GM12878 (cell line): ENCODE measurements around the gene LIN28B. TPM values are rescaled to one million over a fixed set of nuclear protein-coding genes. Genes with fewer than 3 reads are reported as not detected.
A peak's percentile ranks its signal among the peaks of the same experiment; 100 is the strongest.
"Not testable (repeated sequence)": the region's sequence is repeated elsewhere in the genome, so short reads cannot be mapped to it uniquely, and the experiment has no call there.

Source experiments
- ATAC-seq: fragments of 200-7000 bp; cut with Tn5 transposase; 3 replicates; pipeline ENCODE4 v1.9.1; 2020; ENCODE audit warnings: mild to moderate bottlenecking, moderate library complexity
- BruUV-seq: library from RNA; stranded (reverse); fragments of 400-500 nt; replicated peaks from 2 replicates; lab custom pipeline; 2021; lab: Mats Ljungman, UMichigan
- CTCF ChIA-PET: fragments of 300-600 bp; sonication (Branson Sonifier 250); formaldehyde crosslinking; extraction: SDS; loops from one replicate; lab custom pipeline; 2021; ENCODE audit warnings: inconsistent platforms; lab: Yijun Ruan, JAX
- POLR2A ChIA-PET: fragments of 350-600 bp; formaldehyde crosslinking; extraction: SDS; loops from one replicate; lab custom pipeline; 2021; ENCODE audit warnings: inconsistent platforms; lab: Charles Lee
- RAD21 ChIA-PET: fragments of 300-600 bp; sonication (Branson Sonifier 250); formaldehyde crosslinking; loops from one replicate; lab custom pipeline; 2023; ENCODE audit warnings: antibody characterized with exemption; ENCODE audit not compliant: unreplicated experiment; lab: Charles Lee
- SMC1A ChIA-PET: fragments of 300-600 bp; sonication (Branson Sonifier 250); formaldehyde crosslinking; loops from one replicate; lab custom pipeline; 2023; ENCODE audit not compliant: unreplicated experiment, uncharacterized antibody; lab: Charles Lee
- DNase-seq: peaks from one replicate; pipeline ENCODE4 v3.0.0-alpha.2; 2011; ENCODE audit warnings: low read depth, low spot score
- FAIRE-seq: peaks from 3 replicates; lab custom pipeline; 2011; peaks lifted over from hg19 to GRCh38; lab: Jason Lieb, UNC
- H2AFZ ChIP-seq: 2 replicates; pipeline ENCODE4 v1.6.0; 2011; ENCODE audit warnings: low read depth, low read length, control low read depth; ENCODE audit not compliant: control insufficient read depth
- H3K27ac ChIP-seq: 2 replicates; pipeline ENCODE4 v1.5.1; 2011; ENCODE audit warnings: control low read depth; ENCODE audit not compliant: control insufficient read depth, insufficient read depth
- H3K27me3 ChIP-seq, 2 experiments: replicated peaks in 1 of 2; 2 replicates each; pipeline versions ENCODE4 v1.6.0 to v1.6.1; 2011; ENCODE audit warnings: low read length in 1 of 2; ENCODE audit not compliant: control insufficient read depth in 2 of 2, insufficient read depth in 2 of 2
- H3K36me3 ChIP-seq, 2 experiments: 2 replicates each; pipeline ENCODE4 v1.5.1; 2011; ENCODE audit warnings: low read length in 1 of 2; ENCODE audit not compliant: control insufficient read depth in 2 of 2, insufficient read depth in 2 of 2
- H3K4me1 ChIP-seq: 2 replicates; pipeline ENCODE4 v1.6.1; 2011; ENCODE audit warnings: mild to moderate bottlenecking, low read length, moderate library complexity, mixed read lengths; ENCODE audit not compliant: control insufficient read depth, insufficient read depth
- H3K4me2 ChIP-seq: 2 replicates; pipeline ENCODE4 v1.6.0; 2011; ENCODE audit warnings: control low read depth; ENCODE audit not compliant: control insufficient read depth, insufficient read depth
- H3K4me3 ChIP-seq: fragments of 200-600 bp; sonication (generic); 2 replicates; pipeline ENCODE4 v1.5.1; 2016
- H3K79me2 ChIP-seq: 2 replicates; pipeline ENCODE4 v1.6.0; 2011; ENCODE audit warnings: low read length; ENCODE audit not compliant: control insufficient read depth, insufficient read depth
- H3K9ac ChIP-seq: 2 replicates; pipeline ENCODE4 v1.8.0; 2011; ENCODE audit warnings: low read length, control low read depth, mixed read lengths; ENCODE audit not compliant: control insufficient read depth, insufficient read depth
- H3K9me3 ChIP-seq: replicated peaks from 3 replicates; pipeline ENCODE4 v1.5.1; 2011; ENCODE audit warnings: mild to moderate bottlenecking, low read length; ENCODE audit not compliant: control insufficient read depth, insufficient read depth
- H4K20me1 ChIP-seq: 2 replicates; pipeline ENCODE4 v1.6.0; 2011; ENCODE audit not compliant: control insufficient read depth, insufficient read depth
- CTCF ChIP-seq, 3 experiments: IDR thresholded peaks in 2 of 3; conservative IDR thresholded peaks in 1 of 3; 2 replicates each; pipeline ENCODE4 v1.5.1; 2011; ENCODE audit warnings: low read depth in 3 of 3, low read length in 3 of 3, mild to moderate bottlenecking in 3 of 3, control low read depth in 2 of 3, moderate library complexity in 2 of 3, inconsistent platforms in 1 of 3, mixed read lengths in 1 of 3; ENCODE audit not compliant: control insufficient read depth in 2 of 3, insufficient read depth in 1 of 3; ENCODE audit errors: extremely low read depth in 1 of 3
- RAD21 ChIP-seq: IDR thresholded peaks from 2 replicates; pipeline ENCODE4 v1.6.1; 2011; ENCODE audit warnings: mild to moderate bottlenecking, low read depth, low read length, moderate library complexity; ENCODE audit not compliant: insufficient read depth
- SMC3 ChIP-seq: IDR thresholded peaks from 2 replicates; pipeline ENCODE4 v1.6.1; 2011; ENCODE audit warnings: low read length, improper control_type of control experiment, borderline replicate concordance
- ZNF207 ChIP-seq: fragments of 450-650 bp; IDR thresholded peaks from 2 replicates; pipeline ENCODE4 v1.6.1; 2014; ENCODE audit warnings: antibody characterized with exemption, mild to moderate bottlenecking, borderline replicate concordance
- WGBS: methylation state at CpG from one replicate; pipeline ENCODE4 v1.1.6; 2016; ENCODE audit warnings: low lambda C conversion rate; ENCODE audit not compliant: insufficient replicate concordance, insufficient coverage; ENCODE audit errors: missing lambda C conversion rate; 5-methylcytosine and 5-hydroxymethylcytosine counted together
- in situ Hi-C: fragments of 300-500 bp; cut with MboI; formaldehyde crosslinking; loops from 9 replicates; pipeline ENCODE4 v1.14.3; 2018; ENCODE audit warnings: mixed read lengths
- intact Hi-C: fragments of 100-400 bp; cut with micrococcal nuclease; formaldehyde crosslinking; loops from one replicate; pipeline ENCODE4 v1.14.2; 2022; ENCODE audit not compliant: unreplicated experiment
- polyA plus RNA-seq, 11 experiments: library from polyadenylated mRNA; depleted of rRNA in 4 of 11; unstranded in 6 of 11; stranded (reverse) in 5 of 11; fragments of >200 nt; fragmentation: Nextera tagmentation in 4 of 11; fragmentation: Illumina TruSeq in 1 of 11; extraction: Ambion mirVana in 4 of 11; extraction: Trizol in 1 of 11; gene quantifications; 1 replicate in 1 of 11; 2 replicates in 10 of 11; pipeline versions ENCODE4 v1.2.1 to v1.2.3, GENCODE V29; 2011 to 2016; ENCODE audit warnings: inconsistent platforms in 2 of 11, missing spikeins in 2 of 11, low read depth in 1 of 11
- total RNA-seq, 4 experiments: library from RNA; depleted of rRNA in 3 of 4; stranded (reverse); fragments of >200 nt in 3 of 4; fragmentation: Illumina TruSeq in 1 of 4; extraction: Trizol in 1 of 4; gene quantifications; 2 replicates each; pipeline versions ENCODE4 v1.2.1 to v1.2.3, GENCODE V29; 2013 to 2021

Gene LIN28B
- total and polyA plus RNA-seq, 10 of the 15 experiments (the other 5 are each of a cell fraction or from before 2014, with no cell fraction given) = 0.01 to 2.4 (median 0.09) TPM; not detected in 6

DNA sequence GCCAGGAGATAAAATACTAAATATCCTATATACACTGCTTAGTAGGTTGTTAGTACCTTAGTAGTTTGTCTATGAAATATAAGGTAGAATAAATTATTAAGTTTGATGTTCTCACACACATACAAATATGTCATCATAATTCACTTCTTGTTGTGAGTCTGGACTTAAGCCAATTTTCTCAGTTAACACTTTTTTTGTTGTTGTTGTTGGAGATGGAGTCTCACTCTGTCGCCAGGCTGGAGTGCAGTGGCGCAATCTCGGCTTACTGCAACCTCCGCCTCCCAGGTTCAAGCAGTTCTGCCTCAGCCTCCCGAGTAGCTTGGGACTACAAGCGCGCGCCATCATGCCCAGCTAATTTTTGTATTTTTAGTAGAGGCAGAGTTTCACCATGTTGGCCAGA lies 119.5 kb downstream of the LIN28B start:
- H3K27ac ChIP-seq, FAIRE-seq, H3K4me2 ChIP-seq, DNase-seq, H3K9me3 ChIP-seq, H4K20me1 ChIP-seq, H3K27me3 ChIP-seq, H3K4me3 ChIP-seq, BruUV-seq, H2AFZ ChIP-seq, H3K4me1 ChIP-seq, H3K79me2 ChIP-seq, H3K9ac ChIP-seq, H3K36me3 ChIP-seq, ATAC-seq, POLR2A ChIA-PET: not testable (repeated sequence)
- in situ Hi-C loops (loop anchor here (5.0 to 25.0 kb wide), 2 partner anchors 294 to 1211 kb away; no protein-coding TSS in a partner anchor), intact Hi-C loops (loop anchor here (5.0 to 10.0 kb wide), 3 partner anchors 134 to 394 kb away; no protein-coding TSS in a partner anchor)
- SMC1A ChIA-PET = interaction anchor here (0.6 to 4.0 kb wide), 7 partner anchors 9 to 294 kb away, joined by 3 to 41 read pairs (median 5); no protein-coding TSS in a partner anchor
- CTCF ChIA-PET = interaction anchor here (1.1 to 6.4 kb wide), 9 partner anchors 8 to 395 kb away, joined by 4 to 101 read pairs (median 18); no protein-coding TSS in a partner anchor
- WGBS = 90% methylated on average over 8 of the region's 8 CpGs
- RAD21 ChIA-PET = interaction anchor here (1.3 to 2.5 kb wide), 6 partner anchors 79 to 393 kb away, joined by 3 to 54 read pairs (median 6); partner anchors contain the start of gene PREP

- FAIRE-seq = no peak
Measured at GRCh38 chr6:105077596-105078385, 120.9 kb downstream of the LIN28B start.

More at GRCh38 chr6:105077596-105078385, 120.9 kb downstream of the LIN28B start:
- CTCF ChIA-PET = interaction anchor here (0.6 to 6.4 kb wide), 41 partner anchors 8 to 538 kb away, joined by 3 to 101 read pairs (median 4); no protein-coding TSS in a partner anchor
- H3K9me3 ChIP-seq = no peaks in the 10 kb centered on the region
- no peaks in the 10 kb centered on the region for H4K20me1 ChIP-seq
- no peak overlapping the region for H3K4me3 ChIP-seq
- 0% methylated on average over 1 of the region's 1 CpG for WGBS
- no peaks in the 10 kb centered on the region for H3K27me3 ChIP-seq
- no peak overlapping the region for H3K4me2 ChIP-seq
- peak; percentile 47; the same call in 1 of the 2 replicates for TF ChIP-seq SMC3
- TF ChIP-seq CTCF (IDR thresholded peaks at IDR 0.05 in 2 of 3, conservative IDR thresholded peaks at IDR 0.05 in 1 of 3; ENCODE audit: control insufficient read depth in 2 of 3, extremely low read depth in 1 of 3, insufficient read depth in 1 of 3, low read depth in 3 of 3, low read length in 3 of 3) = peak; percentile 38 to 50 (median 42); a peak in 4 of 6 replicates
- TF ChIP-seq RAD21 = peak; percentile 70
- no peak for TF ChIP-seq ZNF207
- RAD21 ChIA-PET = interaction anchor here (0.6 to 2.5 kb wide), 20 partner anchors 10 to 394 kb away, joined by 3 to 54 read pairs (median 3); partner anchors contain the start of genes HACE1 and PREP
- DNase-seq (no peak), ATAC-seq (peak; percentile 63)
- SMC1A ChIA-PET = interaction anchor here (0.7 to 4.0 kb wide), 21 partner anchors 10 to 345 kb away, joined by 3 to 41 read pairs (median 4); no protein-coding TSS in a partner anchor
- intact Hi-C loops (loop anchor here (2.0 to 10.0 kb wide), 4 partner anchors 135 to 395 kb away; no protein-coding TSS in a partner anchor), in situ Hi-C loops (loop anchor here (5.0 to 25.0 kb wide), 2 partner anchors 295 to 1210 kb away; no protein-coding TSS in a partner anchor)
- no peak overlapping the region for H2AFZ ChIP-seq
- H3K27ac ChIP-seq = no peak overlapping the region
- POLR2A ChIA-PET = interaction anchor here (0.6 kb wide), 1 partner anchor 361 kb away, joined by 4 read pairs; no protein-coding TSS in a partner anchor
- no TSS peak for BruUV-seq
- no peaks in the 10 kb centered on the region for H3K4me1 ChIP-seq
- H3K79me2 ChIP-seq = no peaks in the 10 kb centered on the region
- no peaks in the 10 kb centered on the region for H3K36me3 ChIP-seq
- no peak overlapping the region for H3K9ac ChIP-seq
